ENCODE measurements around the gene SUPT16H. TPM values are rescaled to one million over a fixed set of nuclear protein-coding genes. Genes with fewer than 3 reads are reported as not detected.
"Not testable (repeated sequence)": the region's sequence is repeated elsewhere in the genome, so short reads cannot be mapped to it uniquely, and the experiment has no call there.

Gene SUPT16H
- total RNA-seq, 1 donor from 2014 or later: 199 TPM

GRCh38 chr14:21309956-21310355 lies 73.9 kb downstream of the SUPT16H start:
- H3K4me1 Mint-ChIP-seq: peaks cover 23% of the 10 kb centered on the region
- no peak overlapping the region for H3K27ac Mint-ChIP-seq (ENCODE audit: unreplicated experiment)
- H3K36me3 Mint-ChIP-seq (ENCODE audit: low read depth): no peaks in the 10 kb centered on the region

GRCh38 chr14:21309238-21309636 lies 74.6 kb downstream of the SUPT16H start:
- no peaks in the 10 kb centered on the region for H3K36me3 Mint-ChIP-seq (ENCODE audit: low read depth)
- H3K4me1 Mint-ChIP-seq: peaks cover 23% of the 10 kb centered on the region
- no peaks in the 10 kb centered on the region for H3K9me3 Mint-ChIP-seq
- no peak for DNase-seq (ENCODE audit: low read depth, low spot score)
- H3K27me3 Mint-ChIP-seq (ENCODE audit: low read depth): peaks cover 3% of the 10 kb centered on the region
- H3K27ac Mint-ChIP-seq (ENCODE audit: unreplicated experiment): peak overlapping the region; percentile 71
- TF ChIP-seq CTCF (conservative IDR thresholded peaks at IDR 0.05): no peak
- peak overlapping the region; percentile 81 for H3K4me3 Mint-ChIP-seq

More at GRCh38 chr14:21309956-21310355, 73.9 kb downstream of the SUPT16H start:
- Mint-ChIP-seq H3K4me3 (no peak overlapping the region), H3K9me3 (no peaks in the 10 kb centered on the region), H3K27me3 (ENCODE audit: low read depth) (peaks cover 3% of the 10 kb centered on the region)
- no peak for TF ChIP-seq CTCF (conservative IDR thresholded peaks at IDR 0.05)
- DNase-seq (ENCODE audit: low read depth, low spot score): no peak

GRCh38 chr14:21308479-21309237 lies 75.2 kb downstream of the SUPT16H start:
- Mint-ChIP-seq H3K4me3 (peak overlapping the region; percentile 81), H3K9me3 (no peaks in the 10 kb centered on the region), H3K36me3 (ENCODE audit: low read depth) (no peaks in the 10 kb centered on the region), H3K27me3 (ENCODE audit: low read depth) (peaks cover 3% of the 10 kb centered on the region), H3K4me1 (peaks cover 23% of the 10 kb centered on the region), H3K27ac (ENCODE audit: unreplicated experiment) (peak overlapping the region; percentile 85)
- no peak for TF ChIP-seq CTCF (conservative IDR thresholded peaks at IDR 0.05)
- DNase-seq (ENCODE audit: low read depth, low spot score): peak; percentile 62

GRCh38 chr14:21308132-21308478 lies 75.7 kb downstream of the SUPT16H start:
- no peak for DNase-seq (ENCODE audit: low read depth, low spot score)
- Mint-ChIP-seq H3K36me3 (ENCODE audit: low read depth) (no peaks in the 10 kb centered on the region), H3K4me1 (peaks cover 23% of the 10 kb centered on the region), H3K27me3 (ENCODE audit: low read depth) (peaks cover 3% of the 10 kb centered on the region), H3K9me3 (no peaks in the 10 kb centered on the region), H3K27ac (ENCODE audit: unreplicated experiment) (peak overlapping the region; percentile 85), H3K4me3 (peak overlapping the region; percentile 81)
- no peak for TF ChIP-seq CTCF (conservative IDR thresholded peaks at IDR 0.05)

- no peak for DNase-seq (ENCODE audit: low read depth, low spot score)
- Mint-ChIP-seq H3K4me1 (peaks cover 23% of the 10 kb centered on the region), H3K4me3 (no peak overlapping the region), H3K27me3 (ENCODE audit: low read depth) (peaks cover 3% of the 10 kb centered on the region), H3K9me3 (no peaks in the 10 kb centered on the region), H3K36me3 (ENCODE audit: low read depth) (no peaks in the 10 kb centered on the region), H3K27ac (ENCODE audit: unreplicated experiment) (no peak overlapping the region)
- TF ChIP-seq CTCF (conservative IDR thresholded peaks at IDR 0.05): no peak
Observed at GRCh38 chr14:21307637-21308036, 76.2 kb downstream of the SUPT16H start.

DNA sequence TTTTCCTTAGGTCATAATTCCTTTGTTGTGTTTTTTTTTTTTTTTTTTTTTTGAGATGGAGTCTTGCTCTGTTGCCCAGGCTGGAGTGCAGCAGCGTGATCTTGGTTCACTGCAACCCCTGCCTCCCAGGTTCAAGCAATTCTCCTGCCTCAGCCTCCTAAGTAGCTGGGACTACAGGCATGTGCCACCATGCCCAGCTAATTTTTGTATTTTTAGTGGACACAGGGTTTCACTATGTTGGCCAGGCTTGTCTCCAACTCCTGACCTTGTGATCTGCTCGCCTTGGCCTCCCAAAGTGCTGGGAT lies 81.0 kb downstream of the SUPT16H start:
- peaks cover 19% of the 10 kb centered on the region for H3K4me1 Mint-ChIP-seq
- H3K36me3 Mint-ChIP-seq (ENCODE audit: low read depth); DNase-seq (ENCODE audit: low read depth, low spot score); H3K4me3 Mint-ChIP-seq; H3K27ac Mint-ChIP-seq (ENCODE audit: unreplicated experiment); H3K9me3 Mint-ChIP-seq: not testable (repeated sequence)
- H3K27me3 Mint-ChIP-seq (ENCODE audit: low read depth): peaks cover 16% of the 10 kb centered on the region

All from neural crest cell (in vitro differentiated cells).